Cardiac fibroblast (primary cell): ENCODE results near the gene SYT2.

ENCODE experiments used
- DNase-seq, 2 donors: peaks; one replicate each; pipeline versions ENCODE4 v3.0.0 to v3.0.0-alpha.2; 2010; ENCODE audit warnings: low read depth in 2 of 2
- H3K4me3 ChIP-seq, 2 donors: replicated peaks in 1 of 2; 1 replicate in 1 of 2; 2 replicates in 1 of 2; pipeline ENCODE4 v1.5.1; 2011; ENCODE audit warnings: low read depth in 2 of 2, low read length in 2 of 2, mild to moderate bottlenecking in 2 of 2, moderate library complexity in 1 of 2
- TF ChIP-seq, protein P1 (sequence below): IDR thresholded peaks from one replicate; pipeline ENCODE4 v1.5.1; 2011; ENCODE audit warnings: low read depth, mild to moderate bottlenecking, low read length, inconsistent platforms

SYT2 gene

GRCh38 chr1:202600432-202601041, 109.7 kb downstream of the SYT2 start:
- TF ChIP-seq, protein P1, sequence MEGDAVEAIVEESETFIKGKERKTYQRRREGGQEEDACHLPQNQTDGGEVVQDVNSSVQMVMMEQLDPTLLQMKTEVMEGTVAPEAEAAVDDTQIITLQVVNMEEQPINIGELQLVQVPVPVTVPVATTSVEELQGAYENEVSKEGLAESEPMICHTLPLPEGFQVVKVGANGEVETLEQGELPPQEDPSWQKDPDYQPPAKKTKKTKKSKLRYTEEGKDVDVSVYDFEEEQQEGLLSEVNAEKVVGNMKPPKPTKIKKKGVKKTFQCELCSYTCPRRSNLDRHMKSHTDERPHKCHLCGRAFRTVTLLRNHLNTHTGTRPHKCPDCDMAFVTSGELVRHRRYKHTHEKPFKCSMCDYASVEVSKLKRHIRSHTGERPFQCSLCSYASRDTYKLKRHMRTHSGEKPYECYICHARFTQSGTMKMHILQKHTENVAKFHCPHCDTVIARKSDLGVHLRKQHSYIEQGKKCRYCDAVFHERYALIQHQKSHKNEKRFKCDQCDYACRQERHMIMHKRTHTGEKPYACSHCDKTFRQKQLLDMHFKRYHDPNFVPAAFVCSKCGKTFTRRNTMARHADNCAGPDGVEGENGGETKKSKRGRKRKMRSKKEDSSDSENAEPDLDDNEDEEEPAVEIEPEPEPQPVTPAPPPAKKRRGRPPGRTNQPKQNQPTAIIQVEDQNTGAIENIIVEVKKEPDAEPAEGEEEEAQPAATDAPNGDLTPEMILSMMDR: no peak
- no peak overlapping the region for H3K4me3 ChIP-seq
- no peak for DNase-seq

GRCh38 chr1:202599669-202600431, 110.4 kb downstream of the SYT2 start:
- no peak overlapping the region for H3K4me3 ChIP-seq
- TF ChIP-seq, protein P1: peak; percentile 90
- DNase-seq: peak; percentile 85 to 89

GRCh38 chr1:202597090-202597761, 113.0 kb downstream of the SYT2 start:
- H3K4me3 ChIP-seq: no peak overlapping the region
- DNase-seq: no peak
- TF ChIP-seq, protein P1: no peak

DNA sequence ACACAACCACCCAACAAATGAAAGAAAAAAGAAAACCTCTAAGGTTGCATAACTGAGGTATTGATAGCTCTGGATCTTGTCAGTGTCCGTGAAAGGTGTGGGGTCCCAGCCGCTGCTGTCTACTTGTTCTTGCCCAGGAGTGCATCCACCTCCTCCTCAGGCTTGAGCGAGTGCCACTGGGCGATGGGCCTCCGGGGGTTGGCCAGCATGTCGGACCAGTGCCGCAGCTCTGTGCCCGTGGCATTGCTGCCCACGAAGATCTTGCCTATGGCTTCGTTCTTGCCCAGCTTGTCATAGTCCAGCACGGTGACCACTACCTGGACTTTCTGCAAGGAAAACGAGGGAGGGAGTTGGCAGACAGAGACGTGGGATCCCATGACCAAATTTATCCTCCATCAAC, 113.6 kb downstream of the SYT2 start:
- TF ChIP-seq, protein P1: no peak
- no peak for DNase-seq
- H3K4me3 ChIP-seq: no peak overlapping the region

GRCh38 chr1:202593845-202594244, 116.4 kb downstream of the SYT2 start:
- peak in 1 of 2 donors; percentile 51 for DNase-seq
- H3K4me3 ChIP-seq: no peak overlapping the region
- TF ChIP-seq, protein P1: no peak

DNA sequence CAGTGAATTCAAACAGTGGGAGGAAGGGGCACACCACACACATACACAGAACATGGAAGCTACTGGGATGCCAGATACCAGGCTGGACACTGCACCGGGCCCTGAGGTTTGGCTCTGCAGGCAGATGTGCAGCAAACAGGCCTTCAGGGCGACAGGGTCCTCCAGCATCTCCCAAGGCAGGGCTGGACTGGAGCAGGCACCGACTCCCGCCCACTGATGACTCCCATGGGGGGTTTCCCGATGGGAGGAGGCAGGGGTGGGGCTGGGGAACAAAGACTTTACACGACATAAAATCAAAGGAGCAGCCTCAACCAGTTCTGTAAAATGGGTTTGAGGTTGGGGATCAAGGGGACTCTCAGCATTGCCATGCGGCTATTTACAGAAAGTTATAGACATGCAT, 118.1 kb downstream of the SYT2 start:
- TF ChIP-seq, protein P1: no peak
- no peak overlapping the region for H3K4me3 ChIP-seq
- DNase-seq: no peak
